ENCODE measurements around the gene TMEM150A. TPM values are rescaled to one million over a fixed set of nuclear protein-coding genes. Genes with fewer than 3 reads are reported as not detected.
A peak's percentile ranks its signal among the peaks of the same experiment; 100 is the strongest.

Gene TMEM150A
- total and polyA plus RNA-seq, 2 of the 13 experiments (the other 11 are each of a cell fraction or from before 2014, with no cell fraction given) = 30.1 to 70.4 TPM

DNA sequence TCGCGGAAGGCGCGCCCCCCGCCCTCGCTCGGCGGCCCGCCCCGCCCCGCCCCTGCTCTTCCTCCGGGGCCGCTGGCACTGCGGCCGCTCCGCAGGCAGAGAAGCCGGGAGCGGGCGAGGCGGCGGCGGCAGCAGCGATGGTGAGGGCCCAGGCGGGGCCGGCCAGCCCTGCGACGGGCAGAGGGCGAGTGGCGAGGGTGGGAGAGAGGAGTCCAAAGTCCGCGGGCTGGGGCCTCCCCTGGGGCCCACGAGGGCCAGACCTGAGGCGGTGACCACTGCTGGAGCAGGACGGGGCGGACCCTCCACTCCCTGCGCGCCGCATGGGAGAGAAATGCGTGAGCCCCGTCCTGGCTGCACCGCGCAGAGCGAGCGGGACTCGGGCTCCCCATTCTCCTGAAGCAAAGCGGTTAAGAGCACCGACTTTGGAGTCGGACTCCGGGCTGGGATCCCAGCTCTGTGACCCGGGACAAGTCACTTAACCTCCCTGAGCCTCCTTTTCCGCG is 18.1 kb downstream of the TMEM150A start, which contains the start of gene VAMP5 (continued):
- TF ChIP-seq MLLT10 (CRISPR knock-in tag; IDR thresholded peaks at IDR 0.05) (no peak), MEIS1 (CRISPR knock-in tag; IDR thresholded peaks at IDR 0.05; ENCODE audit: borderline replicate concordance) (peak; percentile 86; the same call in 1 of the 2 replicates), TMF1 (CRISPR knock-in tag; IDR thresholded peaks at IDR 0.05; ENCODE audit: low read depth) (peak; percentile 83), ATRX (CRISPR knock-in tag; IDR thresholded peaks at IDR 0.05; ENCODE audit: borderline replicate concordance) (no peak), ZSCAN21 (CRISPR knock-in tag; IDR thresholded peaks at IDR 0.05; ENCODE audit: borderline replicate concordance) (peak; percentile 97), RXRA (CRISPR knock-in tag; IDR thresholded peaks at IDR 0.05) (peak; percentile 51), ZBTB8A (CRISPR knock-in tag; IDR thresholded peaks at IDR 0.05; ENCODE audit: borderline replicate concordance, low read depth) (0 out of 2 replicates have a peak, but pooled peaks have one; percentile 1), TOE1 (CRISPR knock-in tag; IDR thresholded peaks at IDR 0.05) (peak; percentile 89; the same call in 1 of the 2 replicates), TBP (CRISPR knock-in tag; IDR thresholded peaks at IDR 0.05) (peak; percentile 44; the same call in 1 of the 2 replicates), SRSF4 (IDR thresholded peaks at IDR 0.05; ENCODE audit: low read depth, low read length, poor library complexity, severe bottlenecking) (no peak), ZNF468 (CRISPR knock-in tag; IDR thresholded peaks at IDR 0.05) (peak; percentile 34; the same call in 1 of the 2 replicates)
- TF ChIP-seq, protein P1, sequence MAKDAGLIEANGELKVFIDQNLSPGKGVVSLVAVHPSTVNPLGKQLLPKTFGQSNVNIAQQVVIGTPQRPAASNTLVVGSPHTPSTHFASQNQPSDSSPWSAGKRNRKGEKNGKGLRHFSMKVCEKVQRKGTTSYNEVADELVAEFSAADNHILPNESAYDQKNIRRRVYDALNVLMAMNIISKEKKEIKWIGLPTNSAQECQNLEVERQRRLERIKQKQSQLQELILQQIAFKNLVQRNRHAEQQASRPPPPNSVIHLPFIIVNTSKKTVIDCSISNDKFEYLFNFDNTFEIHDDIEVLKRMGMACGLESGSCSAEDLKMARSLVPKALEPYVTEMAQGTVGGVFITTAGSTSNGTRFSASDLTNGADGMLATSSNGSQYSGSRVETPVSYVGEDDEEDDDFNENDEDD (CRISPR knock-in tag; IDR thresholded peaks at IDR 0.05; ENCODE audit: borderline replicate concordance) = peak; percentile 76
- TF ChIP-seq, protein P2, sequence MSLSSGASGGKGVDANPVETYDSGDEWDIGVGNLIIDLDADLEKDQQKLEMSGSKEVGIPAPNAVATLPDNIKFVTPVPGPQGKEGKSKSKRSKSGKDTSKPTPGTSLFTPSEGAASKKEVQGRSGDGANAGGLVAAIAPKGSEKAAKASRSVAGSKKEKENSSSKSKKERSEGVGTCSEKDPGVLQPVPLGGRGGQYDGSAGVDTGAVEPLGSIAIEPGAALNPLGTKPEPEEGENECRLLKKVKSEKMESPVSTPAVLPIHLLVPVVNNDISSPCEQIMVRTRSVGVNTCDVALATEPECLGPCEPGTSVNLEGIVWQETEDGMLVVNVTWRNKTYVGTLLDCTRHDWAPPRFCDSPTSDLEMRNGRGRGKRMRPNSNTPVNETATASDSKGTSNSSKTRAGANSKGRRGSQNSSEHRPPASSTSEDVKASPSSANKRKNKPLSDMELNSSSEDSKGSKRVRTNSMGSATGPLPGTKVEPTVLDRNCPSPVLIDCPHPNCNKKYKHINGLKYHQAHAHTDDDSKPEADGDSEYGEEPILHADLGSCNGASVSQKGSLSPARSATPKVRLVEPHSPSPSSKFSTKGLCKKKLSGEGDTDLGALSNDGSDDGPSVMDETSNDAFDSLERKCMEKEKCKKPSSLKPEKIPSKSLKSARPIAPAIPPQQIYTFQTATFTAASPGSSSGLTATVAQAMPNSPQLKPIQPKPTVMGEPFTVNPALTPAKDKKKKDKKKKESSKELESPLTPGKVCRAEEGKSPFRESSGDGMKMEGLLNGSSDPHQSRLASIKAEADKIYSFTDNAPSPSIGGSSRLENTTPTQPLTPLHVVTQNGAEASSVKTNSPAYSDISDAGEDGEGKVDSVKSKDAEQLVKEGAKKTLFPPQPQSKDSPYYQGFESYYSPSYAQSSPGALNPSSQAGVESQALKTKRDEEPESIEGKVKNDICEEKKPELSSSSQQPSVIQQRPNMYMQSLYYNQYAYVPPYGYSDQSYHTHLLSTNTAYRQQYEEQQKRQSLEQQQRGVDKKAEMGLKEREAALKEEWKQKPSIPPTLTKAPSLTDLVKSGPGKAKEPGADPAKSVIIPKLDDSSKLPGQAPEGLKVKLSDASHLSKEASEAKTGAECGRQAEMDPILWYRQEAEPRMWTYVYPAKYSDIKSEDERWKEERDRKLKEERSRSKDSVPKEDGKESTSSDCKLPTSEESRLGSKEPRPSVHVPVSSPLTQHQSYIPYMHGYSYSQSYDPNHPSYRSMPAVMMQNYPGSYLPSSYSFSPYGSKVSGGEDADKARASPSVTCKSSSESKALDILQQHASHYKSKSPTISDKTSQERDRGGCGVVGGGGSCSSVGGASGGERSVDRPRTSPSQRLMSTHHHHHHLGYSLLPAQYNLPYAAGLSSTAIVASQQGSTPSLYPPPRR (CRISPR knock-in tag; IDR thresholded peaks at IDR 0.05; ENCODE audit: borderline replicate concordance) = peak; percentile 74
- TF ChIP-seq, protein P3, sequence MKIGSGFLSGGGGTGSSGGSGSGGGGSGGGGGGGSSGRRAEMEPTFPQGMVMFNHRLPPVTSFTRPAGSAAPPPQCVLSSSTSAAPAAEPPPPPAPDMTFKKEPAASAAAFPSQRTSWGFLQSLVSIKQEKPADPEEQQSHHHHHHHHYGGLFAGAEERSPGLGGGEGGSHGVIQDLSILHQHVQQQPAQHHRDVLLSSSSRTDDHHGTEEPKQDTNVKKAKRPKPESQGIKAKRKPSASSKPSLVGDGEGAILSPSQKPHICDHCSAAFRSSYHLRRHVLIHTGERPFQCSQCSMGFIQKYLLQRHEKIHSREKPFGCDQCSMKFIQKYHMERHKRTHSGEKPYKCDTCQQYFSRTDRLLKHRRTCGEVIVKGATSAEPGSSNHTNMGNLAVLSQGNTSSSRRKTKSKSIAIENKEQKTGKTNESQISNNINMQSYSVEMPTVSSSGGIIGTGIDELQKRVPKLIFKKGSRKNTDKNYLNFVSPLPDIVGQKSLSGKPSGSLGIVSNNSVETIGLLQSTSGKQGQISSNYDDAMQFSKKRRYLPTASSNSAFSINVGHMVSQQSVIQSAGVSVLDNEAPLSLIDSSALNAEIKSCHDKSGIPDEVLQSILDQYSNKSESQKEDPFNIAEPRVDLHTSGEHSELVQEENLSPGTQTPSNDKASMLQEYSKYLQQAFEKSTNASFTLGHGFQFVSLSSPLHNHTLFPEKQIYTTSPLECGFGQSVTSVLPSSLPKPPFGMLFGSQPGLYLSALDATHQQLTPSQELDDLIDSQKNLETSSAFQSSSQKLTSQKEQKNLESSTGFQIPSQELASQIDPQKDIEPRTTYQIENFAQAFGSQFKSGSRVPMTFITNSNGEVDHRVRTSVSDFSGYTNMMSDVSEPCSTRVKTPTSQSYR (CRISPR knock-in tag; IDR thresholded peaks at IDR 0.05; ENCODE audit: borderline replicate concordance) = peak; percentile 47
- TF ChIP-seq, protein P4, sequence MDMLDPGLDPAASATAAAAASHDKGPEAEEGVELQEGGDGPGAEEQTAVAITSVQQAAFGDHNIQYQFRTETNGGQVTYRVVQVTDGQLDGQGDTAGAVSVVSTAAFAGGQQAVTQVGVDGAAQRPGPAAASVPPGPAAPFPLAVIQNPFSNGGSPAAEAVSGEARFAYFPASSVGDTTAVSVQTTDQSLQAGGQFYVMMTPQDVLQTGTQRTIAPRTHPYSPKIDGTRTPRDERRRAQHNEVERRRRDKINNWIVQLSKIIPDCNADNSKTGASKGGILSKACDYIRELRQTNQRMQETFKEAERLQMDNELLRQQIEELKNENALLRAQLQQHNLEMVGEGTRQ (IDR thresholded peaks at IDR 0.05; ENCODE audit: low read depth, low read length) = no peak; the same call in 1 of the 2 replicates
- TF ChIP-seq, protein P4 (CRISPR knock-in tag; IDR thresholded peaks at IDR 0.05; ENCODE audit: borderline replicate concordance) = no peak; the same call in 1 of the 2 replicates
